ENCODE results near the gene TOM1L1.
A peak's percentile ranks its signal among the peaks of the same experiment; 100 is the strongest.
"Not testable (repeated sequence)": the region's sequence is repeated elsewhere in the genome, so short reads cannot be mapped to it uniquely, and the experiment has no call there.

TOM1L1 gene

GRCh38 chr17:54900457-54901229, at the start of gene TOM1L1:
Gene TOM1L1 (plus strand): TSS chr17:54900852. CDS start chr17:54900866, 14 bp downstream.
- peak within 1 kb of the TSS; percentile 67 for H3K4me3 ChIP-seq (ENCODE audit: low read depth, low read length)
- DNase-seq (ENCODE audit: low read depth): no peak

GRCh38 chr17:54859187-54859586, 41.5 kb upstream of the TOM1L1 start:
- no peak for DNase-seq (ENCODE audit: low read depth)

GRCh38 chr17:54860617-54861470, 39.8 kb upstream of the TOM1L1 start:
- DNase-seq (ENCODE audit: low read depth): no peak
- H3K4me3 ChIP-seq (ENCODE audit: low read depth, low read length): no peak overlapping the region

More at GRCh38 chr17:54859187-54859586, 41.5 kb upstream of the TOM1L1 start:
- no peak overlapping the region for H3K4me3 ChIP-seq (ENCODE audit: low read depth, low read length)

- H3K4me3 ChIP-seq (ENCODE audit: low read depth, low read length): no peak overlapping the region
- no peak for DNase-seq (ENCODE audit: low read depth)
Measured at GRCh38 chr17:54861471-54861983, 39.1 kb upstream of the TOM1L1 start.

- H3K4me3 ChIP-seq (ENCODE audit: low read depth, low read length): no peak overlapping the region
- DNase-seq (ENCODE audit: low read depth): no peak
Measured at GRCh38 chr17:54863176-54863575, 37.5 kb upstream of the TOM1L1 start.

- H3K4me3 ChIP-seq (ENCODE audit: low read depth, low read length): no peak overlapping the region
- DNase-seq (ENCODE audit: low read depth): no peak
Measured at GRCh38 chr17:54864070-54864469, 36.6 kb upstream of the TOM1L1 start.

- no peak overlapping the region for H3K4me3 ChIP-seq (ENCODE audit: low read depth, low read length)
- no peak for DNase-seq (ENCODE audit: low read depth)
Measured at GRCh38 chr17:54864636-54865356, 35.9 kb upstream of the TOM1L1 start.

- H3K4me3 ChIP-seq (ENCODE audit: low read depth, low read length): no peak overlapping the region
- no peak for DNase-seq (ENCODE audit: low read depth)
Measured at GRCh38 chr17:54867634-54868033, 33.0 kb upstream of the TOM1L1 start.

GRCh38 chr17:54870671-54871175, 29.9 kb upstream of the TOM1L1 start:
- no peak for DNase-seq (ENCODE audit: low read depth)
- H3K4me3 ChIP-seq (ENCODE audit: low read depth, low read length): no peak overlapping the region

GRCh38 chr17:54875906-54876305, 24.7 kb upstream of the TOM1L1 start:
- DNase-seq (ENCODE audit: low read depth); H3K4me3 ChIP-seq (ENCODE audit: low read depth, low read length): not testable (repeated sequence)

- DNase-seq (ENCODE audit: low read depth): no peak
- H3K4me3 ChIP-seq (ENCODE audit: low read depth, low read length): no peak overlapping the region
Measured at GRCh38 chr17:54876656-54877195, 23.9 kb upstream of the TOM1L1 start.

- DNase-seq (ENCODE audit: low read depth): no peak
- H3K4me3 ChIP-seq (ENCODE audit: low read depth, low read length): no peak overlapping the region
Measured at GRCh38 chr17:54881255-54881972, 19.2 kb upstream of the TOM1L1 start.

GRCh38 chr17:54882371-54882770, 18.3 kb upstream of the TOM1L1 start:
- DNase-seq (ENCODE audit: low read depth): no peak

GRCh38 chr17:54882950-54883349, 17.7 kb upstream of the TOM1L1 start:
- DNase-seq (ENCODE audit: low read depth): no peak
- H3K4me3 ChIP-seq (ENCODE audit: low read depth, low read length): no peak overlapping the region

More at GRCh38 chr17:54882371-54882770, 18.3 kb upstream of the TOM1L1 start:
- H3K4me3 ChIP-seq (ENCODE audit: low read depth, low read length): no peak overlapping the region

- no peak overlapping the region for H3K4me3 ChIP-seq (ENCODE audit: low read depth, low read length)
- DNase-seq (ENCODE audit: low read depth): no peak
Measured at GRCh38 chr17:54883939-54884338, 16.7 kb upstream of the TOM1L1 start.

- DNase-seq (ENCODE audit: low read depth): no peak
- H3K4me3 ChIP-seq (ENCODE audit: low read depth, low read length): no peak overlapping the region
Measured at GRCh38 chr17:54887787-54888186, 12.9 kb upstream of the TOM1L1 start.

- no peak for DNase-seq (ENCODE audit: low read depth)
- H3K4me3 ChIP-seq (ENCODE audit: low read depth, low read length): no peak overlapping the region
Measured at GRCh38 chr17:54888254-54888653, 12.4 kb upstream of the TOM1L1 start.

- no peak overlapping the region for H3K4me3 ChIP-seq (ENCODE audit: low read depth, low read length)
- DNase-seq (ENCODE audit: low read depth): no peak
Measured at GRCh38 chr17:54888981-54889380, 11.7 kb upstream of the TOM1L1 start.

Data from skeletal muscle cell (primary cell).